Upper lobe of left lung (tissue), 6 donors: ENCODE data around the gene B4GALNT4. TPM values are rescaled to one million over a fixed set of nuclear protein-coding genes. Genes with fewer than 3 reads are reported as not detected.

ENCODE experiments used
- ATAC-seq, 2 donors: fragments of 200-7000 bp; cut with Tn5 transposase; one replicate each; pipeline ENCODE4 v1.9.1; 2022; ENCODE audit warnings: mild to moderate bottlenecking in 2 of 2, moderate library complexity in 2 of 2; ENCODE audit not compliant: low FRiP score in 2 of 2
- DNase-seq, 2 donors: peaks; one replicate each; pipeline ENCODE4 v3.0.0-alpha.2; 2019 to 2020
- H3K27ac ChIP-seq, 4 donors: fragments of 200-600 bp; sonication (generic); one replicate each; pipeline ENCODE4 v1.5.1; 2016 to 2019
- H3K27me3 ChIP-seq, 4 donors: fragments of 200-600 bp; sonication (generic); one replicate each; pipeline ENCODE4 v1.5.1; 2017 to 2019
- H3K36me3 ChIP-seq, 4 donors: fragments of 200-600 bp; sonication (generic); one replicate each; pipeline ENCODE4 v1.5.1; 2016 to 2019
- H3K4me1 ChIP-seq, 4 donors: fragments of 200-600 bp; sonication (generic); one replicate each; pipeline ENCODE4 v1.5.1; 2018 to 2019
- H3K4me3 ChIP-seq, 4 donors: fragments of 200-600 bp; sonication (generic); one replicate each; pipeline ENCODE4 v1.5.1; 2017 to 2019; ENCODE audit warnings: mild to moderate bottlenecking in 2 of 4, moderate library complexity in 1 of 4
- H3K9me3 ChIP-seq, 4 donors: fragments of 200-600 bp; sonication (generic); one replicate each; pipeline ENCODE4 v1.5.1; 2018 to 2019
- CTCF ChIP-seq, 6 experiments: fragments of 450-650 bp in 4 of 6; fragments of 200-600 bp in 2 of 6; sonication (generic) in 2 of 6; IDR thresholded peaks; one replicate each; pipeline ENCODE4 v1.5.1; 2016 to 2019; ENCODE audit warnings: antibody characterized with exemption in 6 of 6
- EP300 ChIP-seq, 4 donors: sonication (generic); formaldehyde crosslinking; IDR thresholded peaks; one replicate each; pipeline ENCODE4 v1.5.1; 2017; ENCODE audit warnings: antibody characterized with exemption in 4 of 4, control low read depth in 2 of 4
- POLR2A ChIP-seq, 4 donors: fragments of 450-650 bp; IDR thresholded peaks; one replicate each; pipeline ENCODE4 v1.5.1; 2016 to 2017; ENCODE audit warnings: antibody characterized with exemption in 4 of 4, mild to moderate bottlenecking in 2 of 4
- POLR2AphosphoS5 ChIP-seq, 2 donors: sonication (generic); formaldehyde crosslinking; IDR thresholded peaks; one replicate each; pipeline ENCODE4 v1.5.1; 2017; ENCODE audit warnings: antibody characterized with exemption in 2 of 2
- WGBS, 2 donors: methylation state at CpG; one replicate each; pipeline ENCODE4 v1.1.5; 2017 to 2018; 5-methylcytosine and 5-hydroxymethylcytosine counted together
- total RNA-seq, 6 donors: library from RNA; depleted of rRNA in 4 of 6; stranded (reverse); fragments of >200 nt in 4 of 6; gene quantifications; one replicate each; pipeline versions ENCODE4 v1.1.0 to v1.2.1, GENCODE V29; 2016 to 2021
- donor health status: DM: no; HTN: no; CAD: no; lungs with moderate emphysema.
- donor health status: DM: no; HTN: yes; CAD: no; lungs with severe emphysema.

Gene B4GALNT4
- total RNA-seq, 6 donors from 2014 or later: 0.23 to 2.1 (median 0.54) TPM; not detected in 1

GRCh38 chr11:380491-380890 lies 11.2 kb downstream of the B4GALNT4 start:
- WGBS, 2 donors: 91 to 97% methylated on average over 6 to 20 of the region's 23 CpGs
- DNase-seq (peak in 1 of 2 donors; percentile 52), ATAC-seq (no peak)
- Histone ChIP-seq H3K27ac (no peak overlapping the region), H3K9me3 (no peaks in the 10 kb centered on the region), H3K36me3 (no peaks in the 10 kb centered on the region), H3K4me3 (no peak overlapping the region), H3K27me3 (no peaks in the 10 kb centered on the region), H3K4me1 (no peaks in the 10 kb centered on the region)
- TF ChIP-seq POLR2A (IDR thresholded peaks at IDR 0.05) (no peak), CTCF (IDR thresholded peaks at IDR 0.05) (no peak), EP300 (IDR thresholded peaks at IDR 0.05) (no peak), POLR2AphosphoS5 (IDR thresholded peaks at IDR 0.05) (no peak)

GRCh38 chr11:380996-381395 lies 11.7 kb downstream of the B4GALNT4 start:
- DNase-seq: peak in 1 of 2 donors; percentile 46
- WGBS, 2 donors: 91 to 94% methylated on average over 6 to 9 of the region's 14 CpGs

GRCh38 chr11:381501-382072 lies 12.3 kb downstream of the B4GALNT4 start:
- no peaks in the 10 kb centered on the region for H3K4me1 ChIP-seq
- H3K4me3 ChIP-seq: no peak overlapping the region
- no peak overlapping the region for H3K27ac ChIP-seq
- no peak for TF ChIP-seq EP300 (IDR thresholded peaks at IDR 0.05)
- TF ChIP-seq CTCF (IDR thresholded peaks at IDR 0.05): no peak
- 65 to 81% methylated on average over 11 to 30 of the region's 35 CpGs for WGBS, 2 donors
- no peaks in the 10 kb centered on the region for H3K36me3 ChIP-seq
- H3K27me3 ChIP-seq: no peaks in the 10 kb centered on the region
- DNase-seq: peak in 1 of 2 donors; percentile 80
- ATAC-seq: no peak
- H3K9me3 ChIP-seq: peaks cover 0 to 11% (median 5%) of the 10 kb centered on the region in 4 donors

More at GRCh38 chr11:380996-381395, 11.7 kb downstream of the B4GALNT4 start:
- ATAC-seq: no peak
- TF ChIP-seq EP300 (IDR thresholded peaks at IDR 0.05) (no peak), POLR2A (IDR thresholded peaks at IDR 0.05) (no peak), CTCF (IDR thresholded peaks at IDR 0.05) (no peak), POLR2AphosphoS5 (IDR thresholded peaks at IDR 0.05) (no peak)
- Histone ChIP-seq H3K4me3 (no peak overlapping the region), H3K27ac (no peak overlapping the region), H3K27me3 (no peaks in the 10 kb centered on the region), H3K36me3 (no peaks in the 10 kb centered on the region), H3K4me1 (no peaks in the 10 kb centered on the region), H3K9me3 (peaks cover 0 to 5% (median 2%) of the 10 kb centered on the region in 4 donors)

GRCh38 chr11:382081-382629 lies 12.9 kb downstream of the B4GALNT4 start:
- Histone ChIP-seq H3K27me3 (no peaks in the 10 kb centered on the region), H3K4me1 (no peaks in the 10 kb centered on the region), H3K27ac (no peak overlapping the region), H3K4me3 (no peak overlapping the region), H3K9me3 (peaks cover 0 to 16% (median 9%) of the 10 kb centered on the region in 4 donors), H3K36me3 (no peaks in the 10 kb centered on the region)
- DNase-seq: no peak
- ATAC-seq: no peak
- WGBS, 2 donors: 71 to 72% methylated on average over 9 to 11 of the region's 11 CpGs
- TF ChIP-seq CTCF (IDR thresholded peaks at IDR 0.05): no peak
- no peak for TF ChIP-seq POLR2A (IDR thresholded peaks at IDR 0.05)
- TF ChIP-seq POLR2AphosphoS5 (IDR thresholded peaks at IDR 0.05): no peak
- TF ChIP-seq EP300 (IDR thresholded peaks at IDR 0.05): no peak

- H3K9me3 ChIP-seq: peaks cover 0 to 17% (median 9%) of the 10 kb centered on the region in 4 donors
- no peaks in the 10 kb centered on the region for H3K36me3 ChIP-seq
- ATAC-seq (no peak), DNase-seq (peak in 1 of 2 donors; percentile 61)
- TF ChIP-seq CTCF (IDR thresholded peaks at IDR 0.05) (no peak), POLR2A (IDR thresholded peaks at IDR 0.05) (no peak), EP300 (IDR thresholded peaks at IDR 0.05) (no peak), POLR2AphosphoS5 (IDR thresholded peaks at IDR 0.05) (no peak)
- H3K4me1 ChIP-seq: no peaks in the 10 kb centered on the region
- WGBS, 2 donors: 90 to 95% methylated on average over 14 of the region's 14 CpGs
- H3K27ac ChIP-seq: no peak overlapping the region
- no peaks in the 10 kb centered on the region for H3K27me3 ChIP-seq
- H3K4me3 ChIP-seq: no peak overlapping the region
Measured at GRCh38 chr11:383431-383830, 14.1 kb downstream of the B4GALNT4 start.
